Lower lobe of right lung (tissue), 1 donor: Measurements from ENCODE around the gene SLCO4C1. TPM values are rescaled to one million over a fixed set of nuclear protein-coding genes. Genes with fewer than 3 reads are reported as not detected.

Experiments used
- total RNA-seq: library from RNA; stranded (reverse); fragmentation: NEBNext Ultra II Directional; extraction: Animal tissue kit (Norgen Biotek cat#: 25700); gene quantifications from one replicate; pipeline ENCODE4 v1.2.1, GENCODE V29; 2021
- donor health status: DM: no; HTN: yes; CAD: no; lungs with severe emphysema.

Gene SLCO4C1
- total RNA-seq, 1 donor from 2014 or later, result 29.5 TPM

Other genes with a start within 250 kb of the SLCO4C1 start
- gene SLCO6A1, start 202.7 kb upstream of the SLCO4C1 start, total RNA-seq, result not detected